Colon (tissue), 2 donors: ENCODE results near the gene ADD3.

ENCODE experiments used
- FAIRE-seq: peaks from 2 replicates; lab custom pipeline; 2012; peaks lifted over from hg19 to GRCh38; lab: Jason Lieb, UNC
- donor health status: control.
- donor health status: control.

ADD3 gene

DNA sequence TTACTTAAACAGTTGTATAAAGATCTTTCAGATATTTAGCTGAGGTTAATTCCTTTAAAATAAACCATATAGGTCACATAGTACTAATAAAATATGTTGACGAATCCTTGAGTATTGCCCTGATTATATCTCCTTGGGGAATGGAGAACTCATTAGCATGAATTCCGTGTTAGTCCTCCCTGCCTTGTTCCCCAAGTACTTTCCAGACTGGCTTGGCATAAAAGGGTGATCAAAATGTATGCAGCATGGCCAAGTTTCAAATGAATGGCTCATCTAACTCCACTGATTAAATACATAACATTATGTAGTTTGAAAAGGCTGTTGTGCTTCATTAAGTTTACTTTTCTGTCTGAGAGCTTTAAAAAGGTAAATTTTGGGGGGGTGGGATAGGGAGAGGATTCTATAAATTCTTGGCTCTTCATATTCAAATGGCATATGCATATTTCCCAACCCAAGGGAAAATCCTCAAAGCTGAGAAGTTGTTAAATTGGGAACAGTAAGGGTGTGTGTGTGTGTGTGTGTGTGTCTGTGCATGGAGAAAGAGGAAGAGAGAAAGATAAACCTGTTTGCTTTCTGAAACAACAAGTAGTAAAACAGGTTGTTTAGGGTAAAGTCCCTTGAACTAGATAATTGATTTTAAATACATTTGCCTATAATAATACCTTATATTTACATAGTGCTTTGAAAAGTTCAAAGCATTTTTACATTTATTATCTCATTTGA is 4.8 kb upstream of the ADD3 start:
- FAIRE-seq: no peak

GRCh38 chr10:110003524-110003885 is 4.3 kb upstream of the ADD3 start:
- FAIRE-seq: no peak

GRCh38 chr10:110005719-110006118 is 2.1 kb upstream of the ADD3 start:
- FAIRE-seq: no peak

GRCh38 chr10:110006358-110007160 is 1.2 kb upstream of the ADD3 start:
- no peak for FAIRE-seq

DNA sequence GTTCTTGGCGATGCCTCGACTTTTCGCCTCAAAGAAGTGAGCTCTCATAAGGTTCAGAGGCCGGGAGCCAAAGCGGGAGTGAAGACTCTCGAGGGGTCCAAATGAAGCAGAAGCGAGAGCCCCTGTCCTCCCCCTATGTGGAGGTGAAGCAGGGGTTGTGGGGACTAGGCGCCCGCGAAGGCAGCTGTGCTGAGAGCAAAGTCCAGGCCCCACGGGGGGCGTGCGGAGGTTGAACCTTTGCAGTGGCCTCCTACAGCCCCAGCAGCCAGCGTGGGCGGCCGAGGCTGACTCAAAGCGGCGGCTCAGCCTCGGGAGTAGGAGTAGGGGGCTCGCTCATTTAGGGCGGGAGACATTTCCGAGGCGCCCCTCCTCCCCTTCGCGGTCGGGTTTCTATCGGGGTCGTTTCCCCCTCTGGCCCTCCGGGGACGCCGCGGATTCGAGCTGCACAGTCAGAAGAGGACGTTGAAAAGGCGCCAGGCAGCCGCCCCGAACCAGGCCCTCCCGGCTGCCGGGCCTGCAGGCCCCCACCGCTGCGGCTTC is 553 bp upstream of the ADD3 start:
- no peak for FAIRE-seq

DNA sequence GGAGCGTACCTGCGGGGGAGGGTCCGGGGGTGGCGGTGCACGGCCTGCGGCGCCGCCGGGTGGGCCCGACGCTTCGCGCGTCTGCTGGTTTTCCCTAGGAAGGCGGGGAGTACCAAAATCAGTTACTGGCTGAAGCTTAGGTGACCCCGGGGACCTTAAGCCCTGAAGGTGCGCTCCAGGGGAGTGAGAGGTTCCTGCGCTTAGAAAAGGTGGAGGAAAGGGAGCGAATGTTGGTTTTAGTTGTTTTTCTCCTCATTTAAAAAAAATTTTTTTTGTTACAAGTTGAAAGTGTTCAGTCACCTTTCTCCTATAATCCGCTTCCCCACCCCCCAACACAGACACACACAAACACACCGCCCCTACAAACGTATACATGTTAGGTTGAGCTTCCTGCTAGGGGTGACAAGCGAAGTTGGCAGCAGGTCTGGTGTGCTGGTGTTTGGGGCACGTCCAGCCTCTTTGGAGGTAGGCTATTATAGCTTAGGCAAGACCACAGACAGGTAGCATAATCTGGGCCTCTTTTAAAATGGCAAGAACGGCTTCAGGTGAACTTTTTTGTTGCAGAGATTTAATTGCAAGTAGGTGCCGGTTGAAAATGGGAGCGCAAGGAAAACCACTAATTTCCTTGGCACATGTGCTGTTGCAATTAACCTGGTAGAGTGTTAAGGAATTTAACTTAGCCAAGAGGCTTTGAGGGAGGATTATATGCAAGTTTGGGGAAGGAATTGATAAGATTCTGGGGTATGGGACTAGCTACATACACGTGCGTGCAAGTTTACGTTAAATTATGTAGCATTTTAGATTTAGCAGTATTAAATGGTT is 945 bp downstream of the ADD3 start:
- no peak for FAIRE-seq

- FAIRE-seq: no peak
These were observed 2.1 kb downstream of the ADD3 start for GRCh38 chr10:110009736-110010475.

DNA sequence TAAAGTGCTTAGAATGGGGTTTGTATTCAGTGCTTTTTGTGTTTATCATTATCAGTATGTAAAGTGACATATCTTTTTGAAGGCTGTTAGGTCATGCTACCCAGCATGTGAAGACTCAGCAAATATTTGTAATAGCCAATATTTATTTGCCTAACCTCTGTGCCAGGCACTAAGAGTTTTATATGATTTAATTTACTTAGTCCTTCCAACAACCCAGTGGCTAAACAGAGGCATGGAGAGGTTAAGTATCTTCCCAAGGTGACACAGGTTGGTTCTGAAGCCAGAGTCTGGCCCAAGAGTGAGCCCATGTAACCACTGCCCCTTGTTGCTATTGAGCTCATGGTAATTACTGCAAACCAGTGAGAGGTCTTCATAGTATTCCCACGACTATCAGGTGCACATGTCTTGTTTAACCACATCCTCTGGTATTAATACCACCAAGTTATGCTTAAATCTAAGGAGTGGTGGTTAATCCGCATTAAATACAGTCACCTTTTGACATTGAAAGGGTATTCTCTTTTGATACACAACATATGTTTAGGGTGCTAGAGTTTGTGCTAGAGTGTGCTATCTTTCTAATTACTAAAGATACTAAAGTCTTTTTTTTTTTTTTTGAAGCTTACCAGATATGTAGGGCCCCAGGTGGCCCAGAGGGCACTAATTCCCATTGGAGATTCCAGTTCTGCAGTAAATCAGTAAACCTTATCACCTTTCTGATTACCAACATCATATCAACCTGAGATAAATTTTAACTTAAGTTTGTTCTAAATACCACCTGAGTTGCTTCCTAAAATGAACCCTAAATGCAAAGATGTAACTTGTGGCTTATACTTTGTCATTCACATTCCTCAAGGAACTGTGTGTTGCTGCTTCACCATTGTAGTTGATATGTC is 2.9 kb downstream of the ADD3 start:
- no peak for FAIRE-seq

DNA sequence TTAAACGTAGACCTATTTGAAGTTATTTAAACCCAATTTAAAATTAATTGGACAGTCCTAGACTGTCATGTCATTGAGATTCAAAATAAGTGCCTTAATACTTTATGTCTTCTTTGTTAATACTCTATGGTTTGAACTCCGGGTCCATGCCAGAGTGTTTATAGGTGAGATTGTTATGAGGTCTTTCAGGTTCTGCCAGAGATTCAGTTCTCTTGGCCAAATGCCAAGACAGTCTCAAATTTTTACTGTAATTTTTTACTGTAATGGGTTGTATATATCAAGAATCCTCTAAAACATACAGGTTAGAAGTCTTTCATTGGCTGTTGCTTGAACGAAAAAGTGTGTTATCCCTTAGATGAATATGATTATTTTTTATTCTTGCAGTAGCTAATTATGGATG is 3.9 kb downstream of the ADD3 start:
- FAIRE-seq: no peak

DNA sequence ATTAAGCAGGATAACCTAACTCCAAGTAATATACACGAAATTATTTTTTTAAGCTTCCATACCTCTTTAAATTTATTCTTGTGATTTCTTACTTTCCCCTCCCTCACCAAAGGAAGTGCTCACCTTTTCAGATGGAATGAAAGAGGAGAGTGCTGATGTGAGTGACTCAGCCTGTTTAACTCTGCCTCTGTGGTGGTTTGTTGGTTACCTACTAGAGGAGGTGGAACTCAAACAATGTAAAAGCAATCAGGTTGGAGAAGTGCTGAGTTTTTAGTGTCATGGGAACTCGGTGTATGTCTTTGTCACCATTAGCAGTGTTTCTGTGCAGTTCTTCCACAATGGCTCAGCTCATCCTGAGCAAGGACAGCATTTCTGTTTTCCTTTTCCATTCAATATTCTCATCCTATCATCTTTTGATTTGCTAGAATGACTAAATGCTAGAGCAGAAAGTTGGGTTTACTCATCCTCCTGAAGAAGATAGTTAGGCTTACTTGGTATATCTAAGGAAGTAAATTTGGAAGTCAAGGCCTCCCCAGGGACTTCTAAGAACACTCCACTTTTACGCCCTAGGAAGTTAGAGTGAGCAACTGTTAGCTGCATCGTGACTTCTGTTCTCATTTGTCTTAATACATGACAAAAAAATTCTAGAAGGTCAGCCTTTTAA is 6.0 kb downstream of the ADD3 start:
- FAIRE-seq: no peak

- FAIRE-seq: no peak
These were observed 8.3 kb downstream of the ADD3 start for GRCh38 chr10:110016039-110016438.

DNA sequence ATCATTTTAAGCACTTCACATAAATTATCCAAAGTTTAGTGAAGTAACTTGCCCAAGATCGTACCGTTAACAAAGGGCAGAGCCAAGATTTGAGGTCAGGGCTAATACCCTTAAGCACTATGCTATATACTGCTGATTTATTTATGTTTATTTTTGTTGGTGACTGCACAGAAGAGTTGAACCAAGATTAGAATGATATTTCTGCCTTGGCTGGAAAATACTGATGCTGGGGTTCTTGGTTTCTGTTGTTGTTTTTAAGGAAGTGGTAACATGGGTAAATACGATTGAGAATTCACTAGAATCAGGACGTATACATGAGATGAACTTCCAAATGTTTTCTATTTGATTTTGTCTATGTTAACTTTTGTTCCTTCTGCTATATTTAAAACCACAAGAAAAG is 9.3 kb downstream of the ADD3 start:
- no peak for FAIRE-seq

- no peak for FAIRE-seq
These were observed 10.1 kb downstream of the ADD3 start for GRCh38 chr10:110017907-110018306.

GRCh38 chr10:110020265-110020664 is 12.5 kb downstream of the ADD3 start:
- FAIRE-seq: no peak

- no peak for FAIRE-seq
These were observed 15.1 kb downstream of the ADD3 start for GRCh38 chr10:110022716-110023504.

DNA sequence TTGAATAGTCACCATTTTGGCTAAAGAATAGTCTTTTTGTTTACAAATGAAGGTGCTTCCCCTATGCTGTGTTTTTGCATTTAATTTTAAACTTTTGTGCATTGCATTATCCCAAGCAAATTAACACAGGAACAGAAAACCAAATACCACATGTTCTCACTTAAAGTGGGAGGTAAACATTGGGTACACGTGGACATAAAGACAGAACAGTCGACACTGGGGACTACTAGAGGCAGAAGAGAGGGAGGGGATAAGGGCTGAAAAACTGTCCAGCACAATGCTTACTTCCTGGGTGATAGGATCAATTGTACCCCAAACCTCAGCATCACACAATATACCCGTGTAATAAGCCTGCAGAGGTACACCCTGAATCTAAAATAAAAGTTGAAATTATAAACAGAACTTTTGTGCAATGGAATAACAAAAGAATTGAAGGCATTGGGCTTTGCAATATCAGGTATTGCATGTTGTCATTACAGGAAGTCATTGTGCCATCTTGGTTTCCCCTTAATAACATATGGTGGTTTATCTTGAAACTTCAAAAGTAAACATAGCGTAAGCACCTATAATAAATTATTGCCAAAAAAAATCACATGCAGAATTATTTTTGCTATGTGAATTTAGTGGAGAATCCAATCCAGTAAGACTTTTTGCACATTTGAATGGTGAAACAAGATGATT is 16.1 kb downstream of the ADD3 start:
- FAIRE-seq: no peak

GRCh38 chr10:110029450-110029849 is 21.7 kb downstream of the ADD3 start:
- no peak for FAIRE-seq

DNA sequence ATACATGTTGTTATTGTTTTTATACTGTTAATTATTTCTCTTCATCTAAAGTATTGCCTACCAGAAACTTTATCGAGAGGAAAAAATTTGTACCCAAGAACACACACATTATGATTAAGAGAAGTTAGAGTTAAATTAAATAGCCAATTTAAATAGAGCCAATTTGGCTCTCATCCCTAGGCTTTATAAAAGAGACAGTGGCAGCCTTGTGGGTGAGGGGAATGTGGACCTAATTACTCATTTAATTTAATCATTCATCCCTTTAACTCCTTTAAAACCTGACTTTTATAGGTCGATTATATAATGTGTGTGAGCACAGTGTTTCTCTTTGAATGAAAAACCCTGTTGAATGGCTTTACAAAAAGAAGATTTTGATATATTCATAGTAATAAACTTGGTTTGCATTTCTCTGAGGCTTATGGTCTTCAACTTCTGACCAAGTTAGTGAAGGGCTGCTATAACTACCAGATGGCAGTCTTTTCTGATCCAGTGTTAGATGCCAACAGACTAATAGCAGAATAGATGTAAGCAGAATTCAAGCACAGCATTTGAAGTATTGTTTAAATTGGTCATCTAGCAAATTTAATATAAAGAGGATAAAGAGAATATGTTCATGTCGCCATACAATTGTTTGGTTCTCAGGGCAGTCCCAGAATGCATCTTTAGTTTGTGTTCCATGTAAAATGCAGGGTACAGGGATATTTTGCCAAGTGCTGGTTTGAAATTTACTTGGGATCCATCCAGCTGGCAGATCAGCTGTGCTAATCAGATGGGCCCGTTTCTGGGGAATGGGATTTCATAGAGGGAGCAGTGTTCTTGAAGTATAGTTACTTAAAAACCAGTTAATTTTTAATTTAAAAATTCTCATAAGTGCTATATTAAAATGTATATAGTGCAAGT is 25.3 kb downstream of the ADD3 start:
- FAIRE-seq: no peak
